Endothelial cell of umbilical vein (primary cell): ENCODE results near the gene YJU2. TPM values are rescaled to one million over a fixed set of nuclear protein-coding genes. Genes with fewer than 3 reads are reported as not detected.

Experiments used
- BruUV-seq: library from RNA; stranded (reverse); fragments of 400-500 nt; replicated peaks from 2 replicates; lab custom pipeline; 2021; lab: Mats Ljungman, UMichigan
- CTCF ChIA-PET: fragments of 300-600, 350-600 bp; sonication (Branson Sonifier 250); formaldehyde crosslinking; loops from one replicate; lab custom pipeline; 2021; ENCODE audit warnings: antibody characterized with exemption, inconsistent platforms; lab: Charles Lee
- POLR2A ChIA-PET: fragments of 300-600, 350-600 bp; sonication (Branson Sonifier 250); formaldehyde crosslinking; loops from one replicate; lab custom pipeline; 2021; ENCODE audit warnings: antibody characterized with exemption, inconsistent platforms; lab: Charles Lee
- DNase-seq: peaks from one replicate; pipeline ENCODE4 v3.0.0-alpha.2; 2011; ENCODE audit warnings: low read depth, low spot score
- FAIRE-seq: peaks from 2 replicates; lab custom pipeline; 2011; peaks lifted over from hg19 to GRCh38; lab: Jason Lieb, UNC
- H2AFZ ChIP-seq: 2 replicates; pipeline ENCODE4 v1.6.0; 2012; ENCODE audit warnings: low read depth, low read length, control low read depth, inconsistent platforms
- H3K27ac ChIP-seq: 2 replicates; pipeline ENCODE4 v1.5.1; 2011; ENCODE audit warnings: low read depth, mild to moderate bottlenecking, control low read depth, low read length, moderate library complexity; ENCODE audit not compliant: insufficient read depth
- H3K27me3 ChIP-seq, 2 experiments: 2 replicates each; pipeline versions ENCODE4 v1.6.0 to v1.6.1; 2011; ENCODE audit warnings: low read length in 2 of 2, mixed read lengths in 1 of 2; ENCODE audit not compliant: control insufficient read depth in 2 of 2, insufficient read depth in 2 of 2
- H3K36me3 ChIP-seq, 2 experiments: 2 replicates in 1 of 2; 3 replicates in 1 of 2; pipeline ENCODE4 v1.5.1; 2011; ENCODE audit warnings: low read length in 2 of 2, mild to moderate bottlenecking in 1 of 2, moderate library complexity in 1 of 2; ENCODE audit not compliant: control insufficient read depth in 2 of 2, insufficient read depth in 2 of 2; ENCODE audit errors: extremely low read depth in 1 of 2
- H3K4me1 ChIP-seq: 3 replicates; pipeline ENCODE4 v1.5.1; 2011; ENCODE audit warnings: mild to moderate bottlenecking, low read length; ENCODE audit not compliant: control insufficient read depth, insufficient read depth; ENCODE audit errors: extremely low read depth
- H3K4me2 ChIP-seq: 2 replicates; pipeline ENCODE4 v1.6.1; 2011; ENCODE audit warnings: low read length, control low read depth, mixed read lengths; ENCODE audit not compliant: insufficient read depth
- H3K4me3 ChIP-seq, 3 experiments: fragments of 200-600 bp in 1 of 3; sonication (generic), shearing (Covaris generic) in 1 of 3; replicated peaks in 1 of 3; 2 replicates each; pipeline ENCODE4 v1.5.1; 2011 to 2016; ENCODE audit warnings: control low read depth in 3 of 3, low read length in 3 of 3, mild to moderate bottlenecking in 2 of 3, inconsistent platforms in 1 of 3, low read depth in 1 of 3, moderate library complexity in 1 of 3; ENCODE audit not compliant: insufficient read depth in 1 of 3
- H3K79me2 ChIP-seq: 2 replicates; pipeline ENCODE4 v1.6.0; 2012; ENCODE audit warnings: low read length, inconsistent platforms; ENCODE audit not compliant: control insufficient read depth, insufficient read depth
- H3K9ac ChIP-seq: replicated peaks from 2 replicates; pipeline ENCODE3; 2011; ENCODE audit warnings: low read length, control low read depth; ENCODE audit not compliant: insufficient read depth; ENCODE audit errors: extremely low read depth
- H3K9me1 ChIP-seq: replicated peaks from 3 replicates; pipeline ENCODE4 v1.6.0; 2011; ENCODE audit warnings: mild to moderate bottlenecking, low read length; ENCODE audit not compliant: control insufficient read depth, insufficient read depth; ENCODE audit errors: extremely low read depth
- H3K9me3 ChIP-seq: replicated peaks from 2 replicates; pipeline ENCODE4 v1.5.1; 2012; ENCODE audit warnings: low read length, inconsistent platforms; ENCODE audit not compliant: control insufficient read depth, insufficient read depth
- H4K20me1 ChIP-seq: replicated peaks from 2 replicates; pipeline ENCODE3; 2011; ENCODE audit warnings: mild to moderate bottlenecking, low read length; ENCODE audit not compliant: control insufficient read depth, insufficient read depth; ENCODE audit errors: extremely low read depth
- CTCF ChIP-seq, 2 donors: IDR thresholded peaks; 1 replicate in 1 of 2; 2 replicates in 1 of 2; pipeline ENCODE4 v1.5.1; 2011; ENCODE audit warnings: low read length in 2 of 2, mild to moderate bottlenecking in 2 of 2, moderate library complexity in 2 of 2, control low read depth in 1 of 2, inconsistent platforms in 1 of 2, low read depth in 1 of 2; ENCODE audit not compliant: insufficient read depth in 1 of 2; ENCODE audit errors: extremely low read depth in 1 of 2
- EZH2 ChIP-seq: IDR thresholded peaks from 2 replicates; pipeline ENCODE4 v1.6.1; 2012; ENCODE audit warnings: borderline replicate concordance, low read depth, mild to moderate bottlenecking, moderate library complexity, low read length, inconsistent platforms; ENCODE audit not compliant: severe bottlenecking
- GATA2 ChIP-seq: IDR thresholded peaks from 2 replicates; pipeline ENCODE4 v1.7.0; 2011; ENCODE audit warnings: low read depth, mild to moderate bottlenecking, moderate library complexity, mixed read lengths, low read length; ENCODE audit not compliant: insufficient read length, insufficient read depth
- POLR2A ChIP-seq: IDR thresholded peaks from 2 replicates; pipeline ENCODE4 v1.6.1; 2012; ENCODE audit warnings: low read depth, mild to moderate bottlenecking, control low read depth, low read length
- POLR2AphosphoS5 ChIP-seq: IDR thresholded peaks from 2 replicates; pipeline ENCODE4 v1.6.1; 2012; ENCODE audit warnings: low read depth, mild to moderate bottlenecking, control low read depth, low read length, moderate library complexity; ENCODE audit not compliant: insufficient read depth
- dilution Hi-C: fragments of 300-500 bp; cut with MboI; formaldehyde crosslinking; loops from one replicate; pipeline ENCODE4 v1.15.0; 2019; ENCODE audit warnings: low sequenced_read_pairs; ENCODE audit not compliant: extremely low pct_ligation_motif_present
- intact Hi-C: fragments of 100-400 bp; cut with micrococcal nuclease; formaldehyde crosslinking; loops from one replicate; pipeline ENCODE4 v1.10.0; 2022
- polyA plus RNA-seq, 4 experiments: library from polyadenylated mRNA; depleted of rRNA in 3 of 4; stranded (reverse) in 3 of 4; unstranded in 1 of 4; fragments of >200 nt; gene quantifications; 2 replicates each; pipeline versions ENCODE4 v1.2.1 to v1.2.3, GENCODE V29; 2011 to 2012; ENCODE audit warnings: missing spikeins in 1 of 4
- total RNA-seq: library from RNA; stranded (reverse); gene quantifications from 2 replicates; pipeline ENCODE4 v1.2.3, GENCODE V29; 2021

The YJU2 gene
- total and polyA plus RNA-seq, 2 donors (not counting 3 experiments of a cell fraction or from before 2014, with no cell fraction given) = 20.7 to 21.5 TPM

DNA sequence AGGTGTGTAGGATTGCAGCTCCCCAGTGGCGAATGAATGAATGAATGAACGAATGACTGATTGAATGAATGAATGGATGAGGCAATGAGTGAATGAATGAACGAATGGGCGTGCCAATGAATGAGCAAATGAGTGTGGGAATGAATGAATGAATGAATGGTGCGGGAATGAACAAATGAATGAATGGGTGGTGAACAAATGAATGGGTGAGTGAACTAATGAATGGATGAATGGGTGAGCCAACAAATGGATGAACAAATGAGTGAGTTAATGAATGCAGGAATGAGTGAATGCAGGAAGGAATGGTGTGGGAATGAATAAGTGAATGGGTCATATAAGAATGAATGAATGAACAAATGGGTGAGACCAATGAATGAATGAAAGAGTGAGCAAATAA, 49.7 kb upstream of the YJU2 start:
- Histone ChIP-seq H3K4me2 (no peak overlapping the region), H3K27me3 (peaks cover 8 to 12% of the 10 kb centered on the region in 2 experiments), H3K36me3 (no peaks in the 10 kb centered on the region), H3K79me2 (no peaks in the 10 kb centered on the region), H3K4me3 (no peak overlapping the region), H3K4me1 (no peaks in the 10 kb centered on the region), H3K9ac (no peak overlapping the region), H3K27ac (no peak overlapping the region), H2AFZ (no peak overlapping the region), H4K20me1 (no peaks in the 10 kb centered on the region), H3K9me1 (no peaks in the 10 kb centered on the region), H3K9me3 (no peaks in the 10 kb centered on the region)
- dilution Hi-C loops (no loop called here), intact Hi-C loops (no loop called here)
- BruUV-seq = no TSS peak
- FAIRE-seq (no peak), DNase-seq (no peak)
- ChIA-PET POLR2A (no interaction called here), CTCF (interaction anchor here (2.3 to 2.4 kb wide), 2 partner anchors 10 to 57 kb away, joined by 7 to 10 read pairs; no protein-coding TSS in a partner anchor)
- TF ChIP-seq GATA2 (no peak), POLR2AphosphoS5 (no peak), POLR2A (no peak)

- FAIRE-seq (no peak), DNase-seq (no peak)
- TF ChIP-seq EZH2 (peak; percentile 46), CTCF (IDR thresholded peaks at IDR 0.05; ENCODE audit: extremely low read depth in 1 of 2, insufficient read depth in 1 of 2, low read depth in 1 of 2, low read length in 2 of 2) (no peak)
- H3K79me2 ChIP-seq = no peaks in the 10 kb centered on the region
- H3K4me2 ChIP-seq = no peak overlapping the region
- no peaks in the 10 kb centered on the region for H3K36me3 ChIP-seq
- H3K9me1 ChIP-seq = no peaks in the 10 kb centered on the region
- H3K9ac ChIP-seq = no peak overlapping the region
- H3K27ac ChIP-seq = no peak overlapping the region
- H3K4me1 ChIP-seq = no peaks in the 10 kb centered on the region
- dilution Hi-C loops = no loop called here
- intact Hi-C loops = no loop called here
- no peaks in the 10 kb centered on the region for H3K9me3 ChIP-seq
- BruUV-seq = no TSS peak
- H4K20me1 ChIP-seq = no peaks in the 10 kb centered on the region
- H3K4me3 ChIP-seq = no peak overlapping the region
- CTCF ChIA-PET = interaction anchor here (1.2 kb wide), 1 partner anchor 58 kb away, joined by 6 read pairs; no protein-coding TSS in a partner anchor
- H2AFZ ChIP-seq = no peak overlapping the region
- peaks cover 8 to 12% of the 10 kb centered on the region in 2 experiments for H3K27me3 ChIP-seq
- POLR2A ChIA-PET = no interaction called here
These were observed 49.0 kb upstream of the YJU2 start for GRCh38 chr19:4197625-4198466.
